HG03095 (cell line): ENCODE measurements around the gene EIF3K.

Source experiments
- ATAC-seq: cut with Tn5 transposase; IDR thresholded peaks from one replicate; pipeline ENCODE4 v1.9.1; 2021; ENCODE audit warnings: moderate library complexity; ENCODE audit not compliant: unreplicated experiment

Gene EIF3K

DNA sequence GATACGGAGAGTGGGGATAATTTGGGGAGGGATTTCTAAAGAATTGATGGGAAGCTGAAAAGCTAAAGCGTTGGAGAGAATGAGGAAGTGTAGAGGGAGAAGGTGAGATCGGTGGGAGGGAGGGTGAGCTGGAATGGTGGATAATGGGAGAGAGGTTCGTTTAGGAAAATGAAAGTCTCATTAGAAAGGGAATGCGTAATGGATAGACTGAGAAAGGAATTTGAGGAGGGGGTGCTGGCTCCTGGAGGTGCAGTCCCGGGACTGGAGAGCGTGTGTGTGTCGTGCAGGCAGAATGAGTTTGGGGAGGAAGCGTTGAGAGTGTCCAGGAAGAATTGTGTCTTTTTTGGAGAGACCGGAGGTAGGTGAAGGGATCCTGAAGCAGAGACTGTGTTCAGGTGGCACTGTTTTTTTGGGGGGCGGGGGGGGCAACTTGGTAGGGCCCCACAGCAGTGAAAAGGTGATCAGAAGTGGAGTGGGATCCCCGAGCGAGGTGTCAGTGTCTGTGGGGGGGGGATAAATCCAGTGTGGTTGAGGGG, 29.8 kb downstream of the EIF3K start:
- no peak for ATAC-seq

DNA sequence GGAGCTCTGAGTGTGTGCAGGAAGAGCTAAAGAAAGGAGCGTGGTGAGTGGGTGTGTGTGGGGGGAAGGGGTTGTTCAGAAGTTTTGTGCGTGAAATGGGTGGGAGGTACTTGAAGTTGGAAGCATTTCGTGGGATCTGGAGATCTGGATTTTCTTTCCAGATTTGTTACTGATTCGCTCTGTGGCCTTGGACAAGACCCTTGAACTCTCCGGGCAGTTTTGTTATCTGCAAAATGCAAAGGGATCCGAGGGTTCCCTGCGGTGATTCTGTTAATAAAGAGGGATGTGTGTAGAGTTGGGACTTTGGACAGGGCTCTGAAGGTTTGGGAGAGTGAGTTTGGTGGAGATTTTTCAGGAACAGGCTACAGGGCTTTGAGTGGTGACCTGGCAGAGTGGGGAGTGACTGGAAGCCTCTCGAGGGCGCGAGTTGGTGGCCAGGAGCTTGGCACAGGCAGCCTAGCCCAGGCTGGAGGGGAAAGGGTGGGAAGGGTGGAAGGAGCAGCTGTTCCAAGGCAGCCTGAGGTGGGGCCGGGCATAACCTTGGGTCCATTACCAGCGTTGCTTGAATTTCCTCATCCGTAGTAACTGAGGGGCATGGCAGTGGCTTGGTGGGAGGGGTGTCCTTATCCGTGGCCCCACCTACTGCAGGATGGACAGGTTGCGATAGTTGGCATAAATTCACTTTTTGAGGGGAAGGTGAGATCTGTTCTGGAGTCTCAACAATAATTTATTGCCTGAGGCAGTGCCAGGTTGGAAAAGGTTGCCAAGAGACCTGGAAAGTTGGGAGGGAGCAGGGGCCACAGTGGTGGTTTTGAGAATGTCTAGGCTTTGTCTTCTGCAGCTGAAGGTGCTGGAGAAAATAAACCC, 30.6 kb downstream of the EIF3K start:
- no peak for ATAC-seq

DNA sequence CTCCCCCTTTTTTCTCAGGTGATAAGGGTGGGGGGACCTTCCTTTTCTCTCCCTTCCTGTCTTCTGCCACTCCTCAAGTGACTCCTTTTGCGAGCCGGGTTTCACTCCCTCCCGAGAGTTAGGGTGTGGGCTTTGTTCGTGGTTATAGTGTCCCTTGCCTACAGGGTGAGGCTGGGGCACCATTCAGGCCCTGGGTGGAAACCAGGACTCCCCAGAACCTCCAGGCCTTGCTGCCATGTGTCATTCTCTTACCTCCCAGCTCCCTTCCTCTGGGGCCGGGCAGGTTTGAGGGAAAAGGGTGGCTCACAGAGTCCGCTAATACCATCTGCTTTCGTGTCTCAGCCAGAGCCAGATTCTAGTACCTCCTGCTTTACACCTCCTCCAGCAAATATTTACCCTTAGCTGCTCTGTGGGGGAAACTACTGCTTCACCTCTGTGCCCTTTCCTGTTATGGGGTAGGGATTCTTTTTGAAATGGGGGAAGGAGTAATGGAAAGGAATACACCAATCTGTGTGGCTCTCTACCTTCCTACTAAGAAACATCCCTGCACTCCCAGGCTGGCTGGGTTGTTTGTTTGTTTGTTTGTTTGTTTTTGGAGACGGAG, 31.3 kb downstream of the EIF3K start:
- no peak for ATAC-seq

DNA sequence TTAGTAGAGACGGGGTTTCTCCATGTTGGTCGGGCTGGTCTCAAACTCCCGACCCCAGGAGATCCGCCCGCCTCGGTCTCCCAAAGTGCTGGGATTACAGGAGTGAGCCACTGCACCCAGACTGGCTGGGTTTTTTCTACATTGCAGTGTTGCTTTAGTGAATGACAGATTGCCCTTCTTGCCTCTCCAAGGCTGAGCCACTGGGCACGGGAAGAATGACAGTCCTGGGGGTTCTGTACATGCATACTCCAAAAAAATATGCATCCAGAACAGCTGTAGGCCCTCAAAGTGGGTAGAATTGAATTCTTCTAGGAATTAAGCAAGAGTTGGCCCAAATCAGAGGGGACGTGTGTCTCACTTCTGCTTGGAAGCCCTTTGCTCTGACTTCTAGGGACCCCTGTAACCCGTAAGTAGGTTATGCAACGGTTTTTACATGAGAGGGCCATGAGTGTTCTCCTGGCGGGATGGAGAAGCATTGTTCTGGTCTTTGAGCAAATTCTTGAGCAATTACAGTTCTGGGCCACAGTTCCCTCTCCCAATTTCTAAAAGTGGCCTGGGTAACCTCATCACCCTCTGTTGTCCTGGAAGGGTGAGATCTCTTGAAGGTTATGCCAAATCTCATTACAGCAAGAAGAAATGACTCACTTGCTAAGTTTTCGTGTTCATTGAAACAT, 32.1 kb downstream of the EIF3K start:
- no peak for ATAC-seq

DNA sequence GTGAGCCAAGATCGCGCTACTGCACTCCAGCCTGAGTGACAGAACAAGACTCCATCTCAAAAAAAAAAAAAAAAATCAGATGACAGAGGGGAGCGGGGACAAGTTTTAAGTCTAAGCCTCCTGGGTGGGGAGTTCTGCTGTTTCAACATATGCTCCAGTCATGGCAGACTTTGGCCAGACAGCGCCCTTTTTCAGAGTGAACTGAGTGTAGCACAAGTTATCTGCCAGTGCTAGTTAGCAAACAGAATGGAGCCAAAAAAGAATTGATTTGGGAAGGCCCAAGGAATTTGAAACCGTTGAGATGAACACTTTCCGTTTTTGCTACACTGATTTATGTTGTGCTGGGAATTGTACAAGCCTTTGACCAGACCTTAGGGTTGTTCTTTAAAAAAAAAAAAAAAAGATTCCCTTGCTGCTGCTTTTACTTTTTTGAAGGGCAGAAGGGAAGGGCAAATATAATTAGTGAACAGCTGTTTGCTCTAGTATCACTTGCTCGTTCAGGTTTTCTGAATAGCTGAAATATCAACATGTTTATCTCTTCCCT, 34.1 kb downstream of the EIF3K start:
- no peak for ATAC-seq

DNA sequence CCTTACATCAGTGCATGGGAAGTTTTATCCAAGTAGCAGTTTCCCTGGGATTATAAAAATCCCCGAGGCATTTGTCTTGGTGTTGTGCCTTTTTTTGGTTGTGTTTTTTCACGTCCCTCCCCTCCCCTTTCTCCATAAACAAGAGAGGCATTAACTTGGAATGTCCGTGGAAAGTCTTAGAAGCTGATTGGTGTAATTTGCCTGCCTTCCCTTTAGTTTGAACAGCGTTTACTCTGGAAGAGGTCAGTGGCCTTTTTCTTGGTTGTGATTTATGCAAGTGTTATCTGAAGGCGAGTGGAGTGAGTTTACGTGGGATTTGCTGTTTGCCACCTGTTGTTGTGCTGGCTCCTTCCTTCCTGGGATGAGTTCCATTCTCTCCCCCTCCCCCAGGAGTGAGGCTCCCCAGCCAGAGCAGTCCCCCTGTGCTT, 35.7 kb downstream of the EIF3K start:
- ATAC-seq: no peak

DNA sequence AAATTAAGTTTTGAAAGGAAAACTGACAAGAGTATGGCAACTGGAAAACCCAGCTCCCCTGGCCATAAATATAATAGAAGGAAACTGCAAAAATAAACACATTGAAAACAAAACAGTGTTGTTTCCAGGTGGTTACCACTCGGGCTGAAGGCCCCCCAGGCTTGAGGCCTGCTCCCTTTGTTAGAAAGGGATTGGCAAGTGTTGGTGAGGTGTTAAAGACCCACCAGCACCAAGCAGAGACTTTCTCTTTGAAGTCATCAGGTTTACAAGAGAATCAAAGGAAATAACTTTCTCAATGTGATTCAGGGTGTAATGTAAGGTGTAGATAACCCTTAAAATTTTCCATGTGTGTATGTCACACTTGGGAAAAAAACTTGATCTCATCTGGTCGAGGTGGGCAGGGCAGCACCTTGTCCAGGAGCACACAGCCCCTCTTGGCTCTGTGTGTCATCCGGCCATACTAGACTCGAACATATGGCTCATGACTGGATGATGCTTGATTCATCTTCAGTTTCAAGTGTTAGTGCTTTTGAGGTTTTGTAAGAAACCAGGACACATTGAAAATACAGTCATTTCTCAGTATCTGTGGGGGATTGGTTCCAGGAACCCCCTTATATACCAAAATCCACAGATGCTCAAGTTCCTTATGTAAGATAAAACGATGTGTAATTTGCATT, 36.3 kb downstream of the EIF3K start:
- peak; percentile 45 for ATAC-seq

DNA sequence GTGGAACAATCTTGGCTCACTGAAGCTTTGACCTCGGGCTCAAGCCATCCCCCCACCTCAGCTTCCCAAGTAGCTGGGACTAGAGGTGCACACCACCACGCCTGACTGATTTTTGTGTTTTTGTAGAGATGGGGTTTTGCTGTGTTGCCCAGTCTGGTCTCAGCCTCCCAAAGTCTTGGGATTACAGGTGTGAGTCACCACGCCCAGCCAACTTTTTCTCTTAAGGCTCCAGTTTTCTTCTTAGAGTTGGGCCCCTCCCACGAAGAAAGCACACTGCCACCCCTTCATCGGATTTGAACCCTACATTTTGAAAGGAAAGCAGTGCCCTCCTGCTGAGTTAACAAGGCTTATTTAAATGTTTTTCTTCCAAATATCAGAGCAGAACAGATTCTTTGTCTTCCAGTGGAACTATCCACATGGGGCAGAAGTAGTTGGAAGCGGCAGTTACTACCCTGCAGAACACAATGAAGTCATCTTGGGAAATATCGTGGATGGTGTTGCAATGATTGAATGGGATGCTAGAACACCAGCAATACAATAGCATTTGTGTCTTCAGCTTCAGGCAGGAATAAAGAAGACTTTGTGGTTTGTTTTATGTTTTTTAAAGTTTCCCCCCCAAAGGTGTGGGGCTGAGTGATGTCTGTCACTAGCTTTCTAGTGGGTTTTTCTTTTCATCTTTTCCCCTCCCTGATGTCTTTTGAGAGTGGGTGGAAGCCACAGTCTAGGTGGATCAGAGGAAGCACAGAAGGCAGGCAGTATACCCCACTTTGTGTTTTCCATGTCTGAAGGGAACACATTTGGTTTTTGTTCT, 37.4 kb downstream of the EIF3K start:
- ATAC-seq: no peak

DNA sequence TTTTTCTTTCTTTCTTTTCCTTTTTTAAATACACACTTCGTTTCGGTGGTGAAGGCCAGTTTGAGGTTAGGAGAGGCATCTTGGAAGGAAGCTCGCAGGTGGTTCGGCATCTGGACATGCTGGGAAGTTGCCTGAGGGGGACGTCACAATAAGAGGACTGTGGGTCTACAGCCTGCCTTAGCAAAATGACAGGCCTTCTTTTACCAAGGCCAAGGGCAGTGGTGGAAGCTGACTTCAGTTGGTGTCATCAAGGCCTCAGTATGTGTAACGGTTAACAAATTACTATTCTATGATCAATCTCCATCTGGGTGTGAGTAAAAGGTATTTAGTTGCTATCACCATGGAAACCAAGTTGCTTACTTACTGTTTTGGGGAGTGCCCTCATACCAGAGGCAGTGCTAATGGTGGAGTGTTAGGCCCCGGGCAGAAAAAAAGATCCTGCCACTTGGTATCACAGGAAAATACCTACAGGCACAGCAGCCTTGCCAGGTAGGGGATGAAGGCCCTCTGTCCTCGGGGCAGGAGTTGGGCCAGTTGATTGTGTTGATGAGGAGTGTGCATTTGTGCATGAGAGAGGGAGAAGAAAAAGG, 38.7 kb downstream of the EIF3K start:
- no peak for ATAC-seq

DNA sequence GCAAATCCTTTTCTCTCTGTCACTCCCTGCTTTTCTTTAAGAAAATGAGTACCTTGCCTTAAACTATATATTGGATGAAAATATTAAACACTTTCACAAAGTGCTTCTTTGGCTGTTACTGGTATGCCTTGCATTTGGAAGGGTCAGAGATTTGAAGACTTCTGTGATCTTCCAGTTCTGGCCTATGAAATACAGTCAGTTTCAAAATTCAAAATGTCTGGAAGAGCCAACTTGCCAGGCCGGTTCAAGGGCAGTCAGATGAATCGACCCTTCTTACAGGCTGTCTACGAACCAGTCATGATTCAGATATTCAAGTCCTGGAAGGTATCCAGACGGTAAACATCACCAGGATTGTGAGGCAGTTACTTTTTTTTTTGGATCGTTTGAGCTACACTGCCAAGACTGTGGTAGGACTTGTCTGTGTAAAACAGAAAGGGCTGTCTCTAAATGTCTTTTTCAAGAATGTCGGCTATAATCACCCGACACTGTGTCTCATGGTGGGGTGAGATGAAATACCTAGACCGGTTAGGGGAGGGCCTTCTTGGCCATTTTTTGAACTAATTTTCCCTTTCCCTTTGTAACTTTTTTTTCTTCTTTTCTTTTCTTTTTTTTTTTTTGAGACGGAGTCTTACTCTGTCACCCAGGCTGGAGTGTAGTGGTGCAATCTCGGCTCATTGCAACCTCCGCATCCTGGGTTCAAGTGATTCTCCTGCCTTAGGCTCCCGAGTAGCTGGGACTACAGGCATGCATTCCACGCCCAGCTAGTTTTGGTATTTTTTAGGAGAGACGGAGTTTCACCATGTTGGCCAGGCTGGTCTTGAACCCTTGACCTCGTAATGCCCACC, 39.7 kb downstream of the EIF3K start:
- ATAC-seq: no peak

DNA sequence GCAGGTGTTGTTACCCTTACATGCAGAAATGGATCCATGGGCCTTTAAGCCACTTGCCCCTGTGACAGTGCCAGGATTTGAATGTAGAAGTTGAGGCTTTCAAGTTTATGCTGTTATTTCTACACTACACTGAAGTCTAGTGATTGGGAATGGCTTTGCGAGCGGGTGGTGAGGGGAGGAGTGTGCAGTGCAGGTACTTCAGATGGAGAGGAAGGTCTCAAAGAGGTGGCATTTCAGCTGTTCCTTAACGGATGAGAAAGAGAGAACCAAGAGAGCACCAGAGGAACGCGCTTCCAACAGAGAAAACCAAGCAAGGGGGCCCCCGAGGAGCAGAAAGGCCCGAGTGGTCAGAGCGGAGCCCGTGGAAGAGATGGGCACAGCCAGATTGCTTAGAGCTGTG, 41.7 kb downstream of the EIF3K start:
- no peak for ATAC-seq

DNA sequence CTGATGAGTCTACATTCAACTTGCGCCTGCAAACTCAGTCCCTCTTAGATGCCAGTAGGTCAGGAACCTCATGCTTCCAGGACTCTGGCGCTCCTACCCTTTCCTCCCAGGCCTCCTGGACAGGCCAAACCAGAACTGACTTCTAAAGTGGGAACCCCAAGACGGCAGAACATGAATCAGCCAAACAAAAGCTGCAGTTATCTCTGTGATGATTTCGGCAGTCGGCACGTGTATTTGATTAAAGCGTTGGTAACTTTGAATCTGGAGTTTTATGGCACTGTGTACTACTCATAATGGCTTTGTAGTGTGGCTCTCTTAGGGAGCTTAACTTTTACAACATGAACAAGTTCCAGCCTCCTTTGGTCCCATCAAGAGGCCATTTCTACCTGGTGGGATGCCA, 42.1 kb downstream of the EIF3K start:
- ATAC-seq: no peak

DNA sequence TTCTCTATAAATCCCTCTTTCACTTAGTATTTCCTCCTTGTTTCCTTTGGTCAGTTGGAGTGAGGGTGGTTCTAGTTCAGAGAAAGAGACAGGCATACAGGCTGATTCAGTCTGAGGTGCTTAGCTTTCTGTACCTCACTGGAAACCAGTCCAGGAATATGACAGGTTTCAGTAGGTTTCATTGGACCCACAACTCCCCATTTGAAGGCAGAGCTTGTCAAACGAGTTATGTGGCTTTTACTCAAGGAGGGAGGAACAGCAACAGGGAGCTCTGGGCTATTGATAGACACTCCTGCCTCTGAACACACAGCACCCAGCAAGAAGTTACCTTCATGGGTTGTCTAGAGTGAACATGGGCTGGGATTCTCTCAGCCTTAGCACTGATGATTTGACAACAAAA, 43.0 kb downstream of the EIF3K start:
- no peak for ATAC-seq

DNA sequence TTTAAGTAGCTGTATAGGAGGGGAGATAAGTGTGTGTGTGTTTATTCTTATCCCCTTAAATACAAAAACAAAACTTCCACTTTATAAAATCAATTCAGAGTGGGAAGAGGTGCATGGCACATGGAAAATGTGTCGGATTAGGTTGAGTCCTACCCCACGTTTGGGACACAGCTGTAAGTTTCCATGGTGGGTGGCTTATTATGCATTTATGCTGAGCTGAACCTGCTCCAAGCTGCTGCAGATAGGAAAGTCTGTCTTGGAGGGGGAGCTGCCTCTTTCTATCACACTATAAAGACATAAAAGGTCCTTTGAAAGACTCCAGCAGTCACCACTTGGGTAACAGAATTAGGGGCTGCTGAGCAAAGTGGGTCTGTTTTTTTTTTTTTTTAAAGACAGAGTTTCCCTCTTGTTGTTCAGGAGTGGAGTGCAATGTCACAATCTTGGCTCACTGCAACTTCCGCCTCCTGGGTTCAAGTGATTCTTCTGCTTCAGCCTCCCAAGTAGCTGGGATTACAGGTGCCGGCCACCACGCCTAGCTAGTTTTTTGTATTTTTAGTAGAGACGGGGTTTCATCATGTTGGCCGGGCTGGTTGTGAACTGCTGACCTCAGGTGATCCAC, 43.7 kb downstream of the EIF3K start:
- ATAC-seq: no peak

DNA sequence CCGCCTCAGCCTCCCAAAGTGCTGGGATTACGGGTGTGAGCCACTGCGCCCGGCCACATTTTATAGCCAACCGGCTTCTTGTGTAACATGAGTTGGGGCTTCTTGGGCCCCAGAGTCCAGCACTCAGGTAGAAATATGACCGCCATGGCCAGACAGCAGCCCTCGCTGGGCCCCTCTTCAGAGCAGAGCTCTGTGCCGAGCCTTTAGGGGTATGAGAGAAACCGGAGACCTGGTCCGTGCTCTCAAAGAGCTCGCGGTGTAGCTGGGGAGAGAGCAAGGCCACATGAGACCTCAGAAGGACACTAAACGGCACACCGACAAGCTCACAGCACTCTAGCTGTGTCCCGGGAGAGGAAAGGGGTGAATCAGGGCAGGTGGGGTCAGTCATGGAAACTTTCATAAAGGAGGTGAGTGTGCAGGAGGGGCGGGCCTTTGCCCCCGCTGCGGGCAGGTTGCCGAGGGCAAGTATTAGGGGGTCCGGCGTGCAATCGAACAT, 44.2 kb downstream of the EIF3K start:
- no peak for ATAC-seq

DNA sequence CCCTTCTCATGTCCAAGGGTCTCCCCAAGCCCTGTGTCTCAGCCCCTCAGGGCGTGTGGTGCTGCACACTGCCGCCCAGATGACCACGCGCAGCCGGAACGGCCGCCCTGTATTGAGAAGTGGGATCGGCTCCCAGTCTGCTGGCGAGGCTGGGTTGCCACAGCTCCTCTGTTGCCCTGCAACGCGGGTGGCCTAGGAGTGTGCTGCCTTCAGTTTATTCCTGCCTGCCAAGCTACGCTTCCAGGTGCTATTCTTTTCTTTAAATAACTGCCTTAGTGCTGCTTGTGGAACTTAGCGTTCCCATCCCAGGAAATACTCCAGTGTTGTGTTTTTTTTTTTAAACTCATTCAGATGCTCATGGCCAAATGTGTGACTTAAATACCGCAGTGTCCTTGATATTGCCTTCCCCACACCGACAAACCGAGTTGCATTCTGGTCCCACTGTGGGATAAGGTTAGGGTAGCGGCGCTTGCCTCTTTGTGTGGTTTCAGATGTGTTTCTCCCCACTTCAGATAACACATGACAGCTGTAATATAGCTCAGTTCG, 45.0 kb downstream of the EIF3K start:
- no peak for ATAC-seq

DNA sequence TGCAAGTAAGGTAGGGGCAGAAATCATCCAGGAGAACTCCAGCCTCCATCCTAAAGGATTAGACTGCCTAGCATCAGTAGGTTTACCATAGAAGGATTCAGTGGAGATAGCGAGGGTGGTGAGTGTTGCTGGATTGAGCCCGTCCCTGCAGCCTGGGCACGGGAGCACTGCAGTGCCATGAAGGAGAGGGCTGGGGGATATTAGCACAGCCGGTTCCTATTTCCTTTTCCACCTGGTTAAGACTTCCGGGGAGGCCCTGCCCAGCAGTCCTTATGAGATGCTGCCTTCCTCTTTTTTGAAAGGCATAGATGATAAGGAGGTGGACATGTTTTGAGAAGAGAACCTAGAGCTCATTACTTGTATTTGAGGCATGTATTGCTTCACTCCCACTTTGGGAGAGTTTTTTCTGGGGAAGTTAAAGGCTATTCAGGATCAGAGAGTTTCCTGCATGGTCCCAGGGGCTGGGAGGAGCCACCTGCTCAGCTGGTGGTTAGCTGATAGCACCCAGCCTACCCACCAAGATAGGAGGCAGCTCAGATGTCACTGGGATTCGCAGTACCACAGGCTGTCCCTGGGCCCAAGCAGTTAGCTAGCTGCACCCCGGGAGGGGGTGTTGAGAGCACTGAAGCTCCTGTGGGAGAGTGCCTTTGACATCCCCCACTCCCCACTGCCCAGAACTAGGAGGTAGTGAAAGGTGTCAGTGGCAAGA, 45.7 kb downstream of the EIF3K start:
- ATAC-seq: no peak
